GM18507 (cell line): ENCODE data around the gene TRMT10C.
"Not testable (repeated sequence)": the region's sequence is repeated elsewhere in the genome, so short reads cannot be mapped to it uniquely, and the experiment has no call there.

Source experiments
- DNase-seq: peaks from one replicate; pipeline ENCODE4 v3.0.0; 2011; ENCODE audit warnings: low read depth; ENCODE audit not compliant: insufficient read length; ENCODE audit errors: extremely low spot score
- FAIRE-seq: peaks from 2 replicates; lab custom pipeline; 2011; peaks lifted over from hg19 to GRCh38; lab: Jason Lieb, UNC

TRMT10C gene

GRCh38 chr3:101561630-101562328, at the start of gene TRMT10C:
Gene TRMT10C (plus strand): TSS chr3:101561868. CDS start chr3:101564782, 2,914 bp downstream.
- DNase-seq (peak; percentile 88), FAIRE-seq (peak; percentile 96)

GRCh38 chr3:101512396-101512645, 49.3 kb upstream of the TRMT10C start:
- DNase-seq (no peak), FAIRE-seq (peak; percentile 54)

GRCh38 chr3:101512646-101513418, 48.8 kb upstream of the TRMT10C start, which contains the start of gene SENP7:
Gene SENP7 (minus strand): TSS chr3:101513212. CDS start chr3:101513130, 82 bp downstream.
- FAIRE-seq = peak; percentile 91

GRCh38 chr3:101513419-101513986, 48.2 kb upstream of the TRMT10C start:
- FAIRE-seq = no peak
- peak; percentile 26 for DNase-seq

More at GRCh38 chr3:101512646-101513418, 48.8 kb upstream of the TRMT10C start, which contains the start of gene SENP7:
- DNase-seq = peak; percentile 77

GRCh38 chr3:101518421-101518871, 43.2 kb upstream of the TRMT10C start:
- peak; percentile 48 for DNase-seq
- peak; percentile 97 for FAIRE-seq

- FAIRE-seq (no peak), DNase-seq (no peak)
Observed at GRCh38 chr3:101519685-101520365, 41.8 kb upstream of the TRMT10C start.

GRCh38 chr3:101521211-101521701, 40.4 kb upstream of the TRMT10C start:
- DNase-seq (no peak), FAIRE-seq (no peak)

GRCh38 chr3:101527441-101527840, 34.2 kb upstream of the TRMT10C start:
- DNase-seq (no peak), FAIRE-seq (no peak)

- no peak for DNase-seq
- FAIRE-seq = no peak
Observed at GRCh38 chr3:101527906-101528305, 33.8 kb upstream of the TRMT10C start.

- FAIRE-seq (no peak), DNase-seq (no peak)
Observed at GRCh38 chr3:101529816-101530685, 31.6 kb upstream of the TRMT10C start.

- DNase-seq (no peak), FAIRE-seq (no peak)
Observed at GRCh38 chr3:101530686-101531047, 31.0 kb upstream of the TRMT10C start.

- no peak for DNase-seq
- no peak for FAIRE-seq
Observed at GRCh38 chr3:101531473-101532086, 30.1 kb upstream of the TRMT10C start.

GRCh38 chr3:101532783-101533602, 28.7 kb upstream of the TRMT10C start:
- FAIRE-seq (no peak), DNase-seq (no peak)

GRCh38 chr3:101533603-101533968, 28.1 kb upstream of the TRMT10C start:
- DNase-seq = no peak
- no peak for FAIRE-seq

- FAIRE-seq (no peak), DNase-seq (no peak)
Observed at GRCh38 chr3:101535221-101535620, 26.4 kb upstream of the TRMT10C start.

- FAIRE-seq (no peak), DNase-seq (no peak)
Observed at GRCh38 chr3:101536266-101536665, 25.4 kb upstream of the TRMT10C start.

GRCh38 chr3:101536955-101537354, 24.7 kb upstream of the TRMT10C start:
- DNase-seq, FAIRE-seq: not testable (repeated sequence)

GRCh38 chr3:101542957-101543356, 18.7 kb upstream of the TRMT10C start:
- no peak for DNase-seq
- no peak for FAIRE-seq
